Measurements from ENCODE around the gene TOLLIP.

GRCh38 chr11:1335811-1336761 is 26.7 kb upstream of the TOLLIP start:
- no peak for TF ChIP-seq CTCF (IDR thresholded peaks at IDR 0.05; ENCODE audit: low read length)
- TF ChIP-seq EZH2 (IDR thresholded peaks at IDR 0.05; ENCODE audit: borderline replicate concordance, low read length) = no peak

All from OCI-LY1 (cell line).